H1 (cell line): Measurements from ENCODE around the gene CORIN. TPM values are rescaled to one million over a fixed set of nuclear protein-coding genes. Genes with fewer than 3 reads are reported as not detected.
"Not testable (repeated sequence)": the region's sequence is repeated elsewhere in the genome, so short reads cannot be mapped to it uniquely, and the experiment has no call there.

Experiments used
- CTCF ChIA-PET: fragments of 300-600 bp; sonication (Branson Sonifier 250); formaldehyde crosslinking; loops from one replicate; lab custom pipeline; 2021; ENCODE audit not compliant: partially characterized antibody; lab: Charles Lee
- POLR2A ChIA-PET: fragments of 300-600 bp; sonication (Branson Sonifier 250); formaldehyde crosslinking; loops from one replicate; lab custom pipeline; 2021; ENCODE audit warnings: inconsistent platforms; ENCODE audit not compliant: partially characterized antibody; lab: Charles Lee
- DNase-seq, 2 experiments: peaks; one replicate each; pipeline versions ENCODE4 v3.0.0 to v3.0.0-alpha.2; 2010 to 2022; ENCODE audit warnings: low spot score in 2 of 2, low read depth in 1 of 2, mixed read lengths in 1 of 2
- FAIRE-seq: peaks from 2 replicates; lab custom pipeline; 2011; peaks lifted over from hg19 to GRCh38; lab: Jason Lieb, UNC
- H2AFZ ChIP-seq: 2 replicates; pipeline ENCODE4 v1.8.1; 2012; ENCODE audit warnings: low read length, inconsistent platforms
- H2AK5ac ChIP-seq: 2 replicates; pipeline ENCODE4 v1.6.1; 2013; ENCODE audit warnings: low read depth, low read length
- H2BK120ac ChIP-seq: replicated peaks from 2 replicates; pipeline ENCODE3; 2013; ENCODE audit warnings: low read depth, low read length, inconsistent platforms
- H2BK12ac ChIP-seq: 2 replicates; pipeline ENCODE4 v1.6.1; 2013; ENCODE audit warnings: low read depth, low read length
- H2BK15ac ChIP-seq: 2 replicates; pipeline ENCODE4 v1.6.1; 2013; ENCODE audit warnings: low read length
- H2BK20ac ChIP-seq: 2 replicates; pipeline ENCODE4 v1.6.1; 2013; ENCODE audit warnings: low read length
- H2BK5ac ChIP-seq: 2 replicates; pipeline ENCODE4 v1.6.1; 2013; ENCODE audit warnings: low read depth, low read length
- H3K14ac ChIP-seq: 2 replicates; pipeline ENCODE4 v1.6.1; 2013; ENCODE audit warnings: inconsistent platforms; ENCODE audit not compliant: insufficient read length
- H3K18ac ChIP-seq: 2 replicates; pipeline ENCODE4 v1.6.1; 2013; ENCODE audit warnings: low read length; ENCODE audit errors: extremely low read depth
- H3K23ac ChIP-seq: 2 replicates; pipeline ENCODE4 v1.6.1; 2013; ENCODE audit warnings: inconsistent platforms; ENCODE audit not compliant: insufficient read length
- H3K23me2 ChIP-seq: 2 replicates; pipeline ENCODE4 v1.6.1; 2013; ENCODE audit warnings: low read depth, low read length
- H3K27ac ChIP-seq: 2 replicates; pipeline ENCODE4 v1.6.1; 2011; ENCODE audit warnings: low read depth, low read length, inconsistent platforms
- H3K27me3 ChIP-seq, 4 experiments: replicated peaks in 1 of 4; 1 replicate in 1 of 4; 2 replicates in 3 of 4; pipeline versions ENCODE4 v1.6.1 to v1.8.1; 2011 to 2013; ENCODE audit warnings: low read length in 3 of 4, mild to moderate bottlenecking in 3 of 4, inconsistent platforms in 2 of 4, mixed read lengths in 2 of 4, moderate library complexity in 1 of 4; ENCODE audit not compliant: control insufficient read depth in 3 of 4, insufficient read depth in 3 of 4; ENCODE audit errors: extremely low read depth in 1 of 4
- H3K36me3 ChIP-seq, 4 experiments: 2 replicates each; pipeline versions ENCODE4 v1.6.1 to v1.8.1; 2011 to 2013; ENCODE audit warnings: mild to moderate bottlenecking in 4 of 4, low read length in 3 of 4, moderate library complexity in 2 of 4, control low read depth in 1 of 4, inconsistent platforms in 1 of 4; ENCODE audit not compliant: insufficient read depth in 4 of 4, control insufficient read depth in 2 of 4
- H3K4ac ChIP-seq: replicated peaks from 2 replicates; pipeline ENCODE3; 2013; ENCODE audit warnings: low read length, low read depth, mixed read lengths, inconsistent platforms; ENCODE audit not compliant: insufficient read length
- H3K4me1 ChIP-seq, 4 experiments: replicated peaks in 1 of 4; 1 replicate in 1 of 4; 2 replicates in 3 of 4; pipeline versions ENCODE4 v1.6.1 to v1.8.1; 2011 to 2013; ENCODE audit warnings: low read length in 3 of 4, inconsistent platforms in 2 of 4, mixed read lengths in 1 of 4; ENCODE audit not compliant: insufficient read depth in 4 of 4, control insufficient read depth in 3 of 4
- H3K4me2 ChIP-seq, 2 experiments: 2 replicates each; pipeline versions ENCODE4 v1.6.1 to v1.8.1; 2011 to 2013; ENCODE audit warnings: low read depth in 2 of 2, low read length in 2 of 2, control low read depth in 1 of 2, inconsistent platforms in 1 of 2, mild to moderate bottlenecking in 1 of 2; ENCODE audit not compliant: insufficient read depth in 1 of 2
- H3K4me3 ChIP-seq, 4 experiments: fragments of 200-600, 300-600 bp in 1 of 4; sonication (generic), shearing (Covaris generic), sonication (Bioruptor Twin) in 1 of 4; 2 replicates each; pipeline versions ENCODE4 v1.5.1 to v1.8.1; 2011 to 2016; ENCODE audit warnings: low read length in 4 of 4, low read depth in 3 of 4, control low read depth in 2 of 4, inconsistent platforms in 2 of 4, mild to moderate bottlenecking in 2 of 4, mixed read lengths in 1 of 4, moderate library complexity in 1 of 4; ENCODE audit not compliant: insufficient read depth in 2 of 4; ENCODE audit errors: extremely low read depth in 1 of 4
- H3K56ac ChIP-seq: replicated peaks from 2 replicates; pipeline ENCODE3; 2013; ENCODE audit warnings: low read depth, mild to moderate bottlenecking, mixed read lengths, low read length, inconsistent platforms; ENCODE audit not compliant: insufficient read length
- H3K79me1 ChIP-seq: 2 replicates; pipeline ENCODE4 v1.6.1; 2013; ENCODE audit warnings: low read depth, low read length, control low read depth
- H3K79me2 ChIP-seq, 2 experiments: 2 replicates each; pipeline versions ENCODE4 v1.6.1 to v1.8.1; 2012 to 2013; ENCODE audit warnings: low read length in 2 of 2, mild to moderate bottlenecking in 2 of 2, inconsistent platforms in 1 of 2; ENCODE audit not compliant: insufficient read depth in 2 of 2, control insufficient read depth in 1 of 2
- H3K9ac ChIP-seq, 4 experiments: replicated peaks in 1 of 4; 1 replicate in 1 of 4; 2 replicates in 3 of 4; pipeline versions ENCODE4 v1.6.1 to v1.8.1; 2011 to 2013; ENCODE audit warnings: low read depth in 3 of 4, low read length in 3 of 4, control low read depth in 2 of 4, mild to moderate bottlenecking in 2 of 4, moderate library complexity in 2 of 4, inconsistent platforms in 1 of 4; ENCODE audit errors: extremely low read depth in 1 of 4
- H3K9me3 ChIP-seq, 2 experiments: 2 replicates each; pipeline versions ENCODE4 v1.6.1 to v1.8.1; 2012 to 2013; ENCODE audit warnings: mild to moderate bottlenecking in 2 of 2, moderate library complexity in 2 of 2, control low read depth in 1 of 2, inconsistent platforms in 1 of 2, low read depth in 1 of 2, low read length in 1 of 2, mixed read lengths in 1 of 2; ENCODE audit not compliant: insufficient read depth in 2 of 2
- H4K20me1 ChIP-seq, 2 experiments: replicated peaks in 1 of 2; 2 replicates each; pipeline versions ENCODE3 to v1.8.1; 2011 to 2013; ENCODE audit warnings: inconsistent platforms in 2 of 2, low read length in 2 of 2, mild to moderate bottlenecking in 1 of 2; ENCODE audit not compliant: insufficient read depth in 2 of 2, control insufficient read depth in 1 of 2
- H4K5ac ChIP-seq: 2 replicates; pipeline ENCODE4 v1.6.1; 2013; ENCODE audit warnings: low read length, low read depth, mixed read lengths, inconsistent platforms; ENCODE audit not compliant: insufficient read length
- H4K8ac ChIP-seq: 2 replicates; pipeline ENCODE4 v1.8.0; 2013; ENCODE audit warnings: mild to moderate bottlenecking, moderate library complexity, low read length, inconsistent platforms; ENCODE audit not compliant: insufficient read depth; ENCODE audit errors: extremely low read depth
- H4K91ac ChIP-seq: replicated peaks from 2 replicates; pipeline ENCODE3; 2013; ENCODE audit warnings: low read length, mixed read lengths, inconsistent platforms; ENCODE audit not compliant: insufficient read length
- EP300 ChIP-seq, 2 experiments: IDR thresholded peaks; 1 replicate in 1 of 2; 2 replicates in 1 of 2; pipeline ENCODE4 v1.6.1; 2011 to 2012; ENCODE audit warnings: low read depth in 2 of 2, low read length in 2 of 2, mild to moderate bottlenecking in 2 of 2, borderline replicate concordance in 1 of 2, inconsistent platforms in 1 of 2, moderate library complexity in 1 of 2
- WGBS, 2 experiments: shearing (Covaris generic) in 1 of 2; methylation state at CpG; one replicate each; pipeline versions ENCODE4 v1.1.6 to v1.1.7; 2013 to 2015; ENCODE audit warnings: low lambda C conversion rate in 2 of 2, mixed read lengths in 2 of 2, inconsistent platforms in 1 of 2, low coverage in 1 of 2, missing lambda C conversion rate in 1 of 2; ENCODE audit not compliant: insufficient replicate concordance in 2 of 2, insufficient coverage in 1 of 2, insufficient read length in 1 of 2; ENCODE audit errors: extremely low coverage in 1 of 2, missing lambda C conversion rate in 1 of 2; 5-methylcytosine and 5-hydroxymethylcytosine counted together
- polyA plus RNA-seq, 7 experiments: library from polyadenylated mRNA; depleted of rRNA in 3 of 7; stranded (reverse) in 5 of 7; unstranded in 2 of 7; fragments of >200 nt in 5 of 7; fragments of 200-250 nt in 2 of 7; gene quantifications; 1 replicate in 5 of 7; 2 replicates in 1 of 7; 4 replicates in 1 of 7; pipeline versions ENCODE4 v1.2.1 to v1.2.3, GENCODE V29; 2011 to 2013; ENCODE audit warnings: missing spikeins in 2 of 7, mixed read lengths in 2 of 7
- total RNA-seq: library from RNA; stranded (reverse); fragmentation: NEBNext Ultra II Directional; extraction: Animal tissue kit (Norgen Biotek cat#: 25700); gene quantifications from 2 replicates; pipeline ENCODE4 v1.2.1, GENCODE V29; 2021

CORIN gene
- total and polyA plus RNA-seq, 2 of the 8 experiments (the other 6 are each of a cell fraction or from before 2014, with no cell fraction given), result 0.09 to 0.32 TPM

DNA sequence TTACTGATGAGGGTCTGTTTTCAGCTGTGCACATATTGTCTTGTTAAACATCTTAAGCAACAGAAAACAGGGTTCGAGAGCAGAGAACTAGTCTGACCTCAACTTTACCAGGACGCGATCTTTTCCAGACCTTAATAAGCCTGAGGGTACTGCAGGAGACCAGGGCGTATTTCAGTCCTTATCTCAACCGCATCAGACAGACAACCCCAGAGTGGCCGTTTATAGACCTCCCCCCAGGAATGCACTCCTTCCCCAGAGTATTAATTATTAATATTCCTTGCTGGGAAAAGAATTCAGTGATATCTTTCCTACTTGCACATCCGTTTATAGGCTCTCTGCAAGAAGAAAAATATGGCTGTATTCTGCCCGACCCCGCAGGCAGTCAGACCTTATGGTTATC is 84.6 kb downstream of the CORIN start:
- H3K9ac ChIP-seq, H3K4ac ChIP-seq, H3K79me2 ChIP-seq, H3K56ac ChIP-seq, H4K5ac ChIP-seq, H2BK20ac ChIP-seq, FAIRE-seq, H3K27me3 ChIP-seq, H3K36me3 ChIP-seq, DNase-seq, H2AK5ac ChIP-seq, H4K20me1 ChIP-seq, H4K8ac ChIP-seq, H3K27ac ChIP-seq, H2BK5ac ChIP-seq, H2AFZ ChIP-seq, H3K18ac ChIP-seq, H4K91ac ChIP-seq, H3K79me1 ChIP-seq, H2BK12ac ChIP-seq, H3K4me2 ChIP-seq, POLR2A ChIA-PET, H2BK120ac ChIP-seq, H3K23me2 ChIP-seq, H2BK15ac ChIP-seq, H3K4me1 ChIP-seq, H3K14ac ChIP-seq, H3K4me3 ChIP-seq, H3K23ac ChIP-seq: not testable (repeated sequence)
- 91% methylated on average over 9 of the region's 9 CpGs; no CpG with 5 or more reads in 1 of the 2 experiments for WGBS, 2 experiments
- CTCF ChIA-PET, result interaction anchor here (1.1 kb wide), 1 partner anchor 16 kb away, joined by 3 read pairs; no protein-coding TSS in a partner anchor
- TF ChIP-seq EP300 (IDR thresholded peaks at IDR 0.05; ENCODE audit: borderline replicate concordance in 1 of 2, low read depth in 2 of 2, low read length in 2 of 2), result peak in 1 of 2 experiments; percentile 66; a peak in 1 of 3 replicates
- H3K9me3 ChIP-seq, result peaks cover 8 to 12% of the 10 kb centered on the region in 2 experiments; a peak in 2 of 4 replicates
